PC-9 (cell line): Measurements from ENCODE around the gene PLA2G2A.

Experiments used
- CTCF ChIP-seq: fragments of 200-600 bp; sonication (generic); conservative IDR thresholded peaks from 2 replicates; pipeline ENCODE4 v1.6.1; 2017; ENCODE audit warnings: mixed run types, antibody characterized with exemption, mild to moderate bottlenecking, moderate library complexity
- EZH2 ChIP-seq: fragments of 200-600 bp; sonication (generic); IDR thresholded peaks from 2 replicates; pipeline ENCODE4 v1.8.0; 2017; ENCODE audit warnings: antibody characterized with exemption, low read depth

GRCh38 chr1:20008391-20008841 is 29.0 kb upstream of the PLA2G2A start:
- no peak for TF ChIP-seq CTCF
- TF ChIP-seq EZH2, result no peak
